Testis (tissue), 3 donors: ENCODE measurements around the gene PPP2R5D. TPM values are rescaled to one million over a fixed set of nuclear protein-coding genes. Genes with fewer than 3 reads are reported as not detected.

ENCODE experiments used
- DNase-seq: peaks from one replicate; pipeline ENCODE4 v3.0.0-alpha.2; 2019
- H3K27ac ChIP-seq, 2 donors: fragments of 200-600 bp; sonication (generic); one replicate each; pipeline ENCODE4 v1.5.1; 2019
- H3K27me3 ChIP-seq: fragments of 200-600 bp; sonication (generic); one replicate; pipeline ENCODE4 v1.5.1; 2019
- H3K36me3 ChIP-seq: fragments of 200-600 bp; sonication (generic); one replicate; pipeline ENCODE4 v1.5.1; 2017; ENCODE audit warnings: low read depth; ENCODE audit errors: missing control alignments
- H3K4me1 ChIP-seq: fragments of 200-600 bp; sonication (generic); one replicate; pipeline ENCODE4 v1.5.1; 2019
- H3K4me3 ChIP-seq, 2 donors: fragments of 200-600 bp; sonication (generic); one replicate each; pipeline ENCODE4 v1.5.1; 2017 to 2019
- H3K9me3 ChIP-seq: fragments of 200-600 bp; sonication (generic); one replicate; pipeline ENCODE4 v1.5.1; 2017
- CTCF ChIP-seq, 3 experiments: fragments of 450-650 bp in 2 of 3; fragments of 200-600 bp in 1 of 3; sonication (generic) in 1 of 3; IDR thresholded peaks; one replicate each; pipeline ENCODE4 v1.5.1; 2016 to 2019; ENCODE audit warnings: antibody characterized with exemption in 3 of 3, mild to moderate bottlenecking in 2 of 3, moderate library complexity in 1 of 3
- POLR2A ChIP-seq: fragments of 450-650 bp; IDR thresholded peaks from one replicate; pipeline ENCODE4 v1.6.1; 2017; ENCODE audit warnings: antibody characterized with exemption, mild to moderate bottlenecking, moderate library complexity
- whole genome bisulfite sequencing, 2 donors: methylation state at CpG; one replicate each; pipeline ENCODE4 v1.1.5; 2018; 5-methylcytosine and 5-hydroxymethylcytosine counted together
- intact Hi-C: fragments of 100-400 bp; cut with DNase I; formaldehyde crosslinking; loops from one replicate; pipeline ENCODE4 v1.15.1; 2023; ENCODE audit warnings: low total_unique reads
- polyA plus RNA-seq: library from polyadenylated mRNA; stranded (reverse); fragments of 350-450 nt; fragmentation: Illumina TruSeq; extraction: RNeasy Lipid Tissue Mini Kit (QIAGEN cat#74804); gene quantifications from one replicate; pipeline ENCODE4 v1.2.3, GENCODE V29; 2014; ENCODE audit warnings: low read depth, low replicate concordance; ENCODE audit not compliant: insufficient read depth
- total RNA-seq, 2 donors: library from RNA; depleted of rRNA; stranded (reverse); fragments of >200 nt; gene quantifications; one replicate each; pipeline ENCODE4 v1.2.3, GENCODE V29; 2016

The PPP2R5D gene
- total and polyA plus RNA-seq, 3 donors from 2014 or later: 73.4 to 82.5 (median 74.5) TPM

- DNase-seq: peak; percentile 61
- intact Hi-C loops: no loop called here
- Histone ChIP-seq H3K4me1 (peaks cover 18% of the 10 kb centered on the region), H3K36me3 (no peaks in the 10 kb centered on the region), H3K4me3 (peak overlapping the region; percentile 66 to 84), H3K9me3 (no peaks in the 10 kb centered on the region), H3K27me3 (no peaks in the 10 kb centered on the region), H3K27ac (peak overlapping the region; percentile 85 to 87)
- 6 to 7% methylated on average over 22 of the region's 22 CpGs for WGBS, 2 donors
- TF ChIP-seq POLR2A: no peak
These were observed 68.6 kb downstream of the PPP2R5D start for GRCh38 chr6:43052842-43053544.

DNA sequence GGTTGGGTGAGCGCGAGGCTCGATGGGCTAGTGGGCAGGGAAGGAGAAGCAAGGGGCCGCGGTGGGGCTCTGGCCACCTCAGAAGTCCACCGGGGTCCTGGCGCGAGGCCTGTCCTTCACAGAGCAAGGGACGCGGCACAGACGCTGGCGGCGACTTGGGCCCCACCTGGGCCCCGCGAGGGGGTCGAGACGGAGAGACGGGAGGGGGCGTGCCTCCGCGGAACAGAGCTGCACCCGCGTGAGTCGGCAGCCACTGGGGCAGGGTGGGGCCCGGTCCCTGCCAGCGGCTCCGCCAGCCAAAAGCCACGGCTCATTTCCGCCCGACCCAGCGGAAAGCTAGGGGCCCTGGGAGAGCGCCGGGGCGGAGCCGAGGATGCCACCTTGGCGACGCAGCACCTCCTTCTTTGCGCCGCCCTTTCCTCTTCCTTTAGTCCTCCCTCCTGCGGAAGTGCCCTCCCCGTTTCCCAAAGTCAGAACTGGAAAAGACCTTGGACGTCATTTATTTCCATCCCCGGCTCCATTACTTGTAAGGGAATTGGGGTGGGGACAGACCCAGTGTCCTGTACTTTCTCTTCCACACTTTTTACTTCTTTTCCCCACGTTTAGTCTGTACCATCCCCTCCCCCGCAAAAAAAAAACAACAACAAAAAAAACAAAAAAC, 69.3 kb downstream of the PPP2R5D start, which contains the start of gene CUL7:
Gene CUL7 (minus strand): TSS at position 307 of the 661 bp plus-strand sequence. CDS start 1,063 bp downstream, outside the sequence.
- 2% methylated on average over 14 to 32 of the region's 45 CpGs for WGBS, 2 donors
- H3K27me3 ChIP-seq: no peaks in the 10 kb centered on the region
- H3K4me1 ChIP-seq: peaks cover 25% of the 10 kb centered on the region
- peak; percentile 94 for DNase-seq
- peak within 1 kb of the TSS; percentile 66 to 84 for H3K4me3 ChIP-seq
- TF ChIP-seq POLR2A (no peak), CTCF (IDR thresholded peaks at IDR 0.05) (no peak)
- peak within 1 kb of the TSS; percentile 85 to 87 for H3K27ac ChIP-seq
- no peaks in the 10 kb centered on the region for H3K9me3 ChIP-seq
- no peaks in the 10 kb centered on the region for H3K36me3 ChIP-seq
- intact Hi-C loops: no loop called here

DNA sequence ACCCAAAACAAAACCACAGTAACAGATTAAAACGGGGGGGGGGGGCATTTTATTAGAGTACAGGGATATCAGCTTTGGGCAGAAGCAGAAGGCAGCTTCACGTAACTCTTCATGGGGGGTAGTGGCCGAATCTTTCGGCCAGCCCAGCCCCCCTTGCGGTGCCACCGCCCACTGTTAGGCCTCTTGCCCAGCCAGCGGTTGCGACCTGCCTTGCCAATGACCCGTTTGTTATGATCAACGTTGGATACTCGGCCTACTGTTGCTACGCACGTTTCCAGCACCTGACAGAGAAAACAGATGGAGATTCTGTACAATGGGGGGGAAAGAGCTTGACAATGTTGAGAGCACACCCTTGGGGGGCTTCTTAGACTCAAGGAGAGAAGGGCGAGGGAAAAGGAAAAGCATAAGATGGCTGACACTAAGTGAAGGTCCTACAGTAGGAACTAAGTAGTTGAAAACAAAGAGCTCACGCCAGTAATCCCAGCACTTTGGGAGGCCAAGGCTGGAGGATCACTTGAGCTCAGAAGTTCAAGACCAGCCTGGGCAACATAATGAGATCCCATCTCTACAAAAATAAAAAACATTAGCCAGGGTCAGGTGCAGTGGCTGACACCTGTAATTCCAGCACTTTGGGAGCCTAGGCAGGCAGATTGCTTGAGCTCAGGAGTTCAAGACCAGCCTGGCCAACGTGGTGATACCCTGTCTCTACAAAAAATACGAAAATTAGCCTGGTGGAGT, 70.0 kb downstream of the PPP2R5D start:
- Histone ChIP-seq H3K27ac (peak overlapping the region; percentile 85 to 87), H3K4me3 (peak overlapping the region; percentile 66 to 84), H3K4me1 (peaks cover 25% of the 10 kb centered on the region), H3K36me3 (no peaks in the 10 kb centered on the region), H3K9me3 (no peaks in the 10 kb centered on the region), H3K27me3 (no peaks in the 10 kb centered on the region)
- TF ChIP-seq CTCF (IDR thresholded peaks at IDR 0.05): no peak
- no peak for TF ChIP-seq POLR2A
- intact Hi-C loops: no loop called here
- no peak for DNase-seq
- 48 to 57% methylated on average over 17 of the region's 17 CpGs for WGBS, 2 donors

GRCh38 chr6:43055966-43056365, 71.6 kb downstream of the PPP2R5D start:
- intact Hi-C loops: no loop called here
- no peak for DNase-seq
- Histone ChIP-seq H3K9me3 (no peaks in the 10 kb centered on the region), H3K36me3 (no peaks in the 10 kb centered on the region), H3K27me3 (no peaks in the 10 kb centered on the region), H3K4me1 (peaks cover 36% of the 10 kb centered on the region), H3K27ac (no peak overlapping the region), H3K4me3 (no peak overlapping the region)
- TF ChIP-seq POLR2A (no peak), CTCF (IDR thresholded peaks at IDR 0.05) (no peak)
- 85 to 88% methylated on average over 8 of the region's 8 CpGs for WGBS, 2 donors

DNA sequence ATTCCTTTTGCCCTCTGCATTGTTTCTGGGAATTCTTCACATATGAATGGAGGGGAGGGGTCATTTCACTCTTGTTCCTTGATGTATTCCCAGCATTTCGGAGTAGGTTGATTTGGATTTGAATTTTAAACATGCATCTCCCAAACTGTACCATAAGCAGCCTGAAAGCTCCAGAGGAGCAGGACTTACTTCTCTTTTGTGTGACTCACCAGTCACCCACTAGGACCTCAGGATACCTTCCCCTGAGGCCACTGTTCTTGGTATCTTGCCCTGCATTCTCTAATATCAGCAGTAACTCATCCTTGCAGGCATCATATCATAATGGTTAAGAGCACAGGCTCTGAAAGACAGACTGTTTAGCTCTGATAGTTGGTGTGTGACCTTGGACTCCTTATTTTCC, 74.2 kb downstream of the PPP2R5D start:
- H3K27ac ChIP-seq: peak overlapping the region in 1 of 2 donors; percentile 78
- H3K4me1 ChIP-seq: peaks cover 27% of the 10 kb centered on the region
- H3K27me3 ChIP-seq: no peaks in the 10 kb centered on the region
- intact Hi-C loops: no loop called here
- no peak for DNase-seq
- H3K4me3 ChIP-seq: peak overlapping the region; percentile 87 to 94
- TF ChIP-seq POLR2A (no peak), CTCF (IDR thresholded peaks at IDR 0.05) (no peak)
- no peaks in the 10 kb centered on the region for H3K36me3 ChIP-seq
- no peaks in the 10 kb centered on the region for H3K9me3 ChIP-seq
- WGBS, 2 donors: 53 to 59% methylated on average over 1 of the region's 1 CpG
